ENCODE data around the gene CFAP299. TPM values are rescaled to one million over a fixed set of nuclear protein-coding genes. Genes with fewer than 3 reads are reported as not detected.
"Not testable (repeated sequence)": the region's sequence is repeated elsewhere in the genome, so short reads cannot be mapped to it uniquely, and the experiment has no call there.

Gene CFAP299
- total and polyA plus RNA-seq, 4 experiments from 2014 or later = not detected

GRCh38 chr4:80800719-80801118, 465.2 kb downstream of the CFAP299 start:
- H3K9me3 ChIP-seq (ENCODE audit: control insufficient read depth in 1 of 2, low read length in 2 of 2); intact Hi-C loops (cut with micrococcal nuclease); H3K27me3 Mint-ChIP-seq; H3K36me3 ChIP-seq (ENCODE audit: insufficient read depth, low read length); CTCF ChIA-PET (ENCODE audit: partially characterized antibody); H3K4me3 Mint-ChIP-seq; H3K27ac ChIP-seq (ENCODE audit: low read depth, low read length); H3K27me3 ChIP-seq (ENCODE audit: insufficient read depth, low read length); H3K27ac Mint-ChIP-seq; POLR2A ChIA-PET (ENCODE audit: partially characterized antibody); H3K4me3 ChIP-seq (ENCODE audit: low read length in 2 of 2): not testable (repeated sequence)
- Mint-ChIP-seq H3K4me1 (peaks cover 5 to 11% (median 6%) of the 10 kb centered on the region in 4 donors), H3K9me3 (peaks cover 0 to 26% (median 12%) of the 10 kb centered on the region in 8 donors), H3K36me3 (peaks cover 2 to 11% of the 10 kb centered on the region in 2 donors)
- DNase-seq = peak in 1 of 5 donors; percentile 8
- H3K4me1 ChIP-seq (ENCODE audit: insufficient read depth, low read length) = peaks cover 14% of the 10 kb centered on the region

- Histone ChIP-seq H3K27ac (ENCODE audit: low read depth, low read length) (no peak overlapping the region), H3K27me3 (ENCODE audit: insufficient read depth, low read length) (no peaks in the 10 kb centered on the region), H3K9me3 (ENCODE audit: control insufficient read depth in 1 of 2, low read length in 2 of 2) (no peaks in the 10 kb centered on the region), H3K4me1 (ENCODE audit: insufficient read depth, low read length) (peaks cover 14% of the 10 kb centered on the region), H3K36me3 (ENCODE audit: insufficient read depth, low read length) (no peaks in the 10 kb centered on the region), H3K4me3 (ENCODE audit: low read length in 2 of 2) (no peak overlapping the region)
- Mint-ChIP-seq H3K27ac (no peak overlapping the region), H3K36me3 (peaks cover 0 to 1% of the 10 kb centered on the region in 2 donors), H3K4me3 (no peak overlapping the region), H3K9me3 (peaks cover 0 to 4% (median 2%) of the 10 kb centered on the region in 8 donors), H3K27me3 (no peaks in the 10 kb centered on the region), H3K4me1 (peaks cover 5 to 11% (median 6%) of the 10 kb centered on the region in 4 donors)
- CTCF ChIA-PET (ENCODE audit: partially characterized antibody) = interaction anchor here (0.7 kb wide), 1 partner anchor 11 kb away, joined by 3 read pairs; no protein-coding TSS in a partner anchor
- no peak for DNase-seq
- POLR2A ChIA-PET (ENCODE audit: partially characterized antibody) = no interaction called here
- intact Hi-C loops (cut with micrococcal nuclease) = no loop called here
These were observed 467.8 kb downstream of the CFAP299 start for GRCh38 chr4:80803337-80803736.

- no peak overlapping the region for H3K27ac ChIP-seq (ENCODE audit: low read depth, low read length)
- H3K36me3 Mint-ChIP-seq = no peaks in the 10 kb centered on the region
- no peaks in the 10 kb centered on the region for H3K36me3 ChIP-seq (ENCODE audit: insufficient read depth, low read length)
- H3K9me3 ChIP-seq (ENCODE audit: control insufficient read depth in 1 of 2, low read length in 2 of 2) = no peaks in the 10 kb centered on the region
- H3K27ac Mint-ChIP-seq = no peak overlapping the region
- H3K4me3 ChIP-seq (ENCODE audit: low read length in 2 of 2) = no peak overlapping the region
- DNase-seq = no peak
- POLR2A ChIA-PET (ENCODE audit: partially characterized antibody) = no interaction called here
- CTCF ChIA-PET (ENCODE audit: partially characterized antibody) = no interaction called here
- no peak overlapping the region for H3K4me3 Mint-ChIP-seq
- H3K27me3 ChIP-seq (ENCODE audit: insufficient read depth, low read length) = no peaks in the 10 kb centered on the region
- H3K27me3 Mint-ChIP-seq = no peaks in the 10 kb centered on the region
- H3K4me1 ChIP-seq (ENCODE audit: insufficient read depth, low read length) = peaks cover 13% of the 10 kb centered on the region
- intact Hi-C loops (cut with micrococcal nuclease) = no loop called here
- H3K9me3 Mint-ChIP-seq = no peaks in the 10 kb centered on the region
- peaks cover 4 to 10% (median 4%) of the 10 kb centered on the region in 4 donors for H3K4me1 Mint-ChIP-seq
These were observed 470.9 kb downstream of the CFAP299 start for GRCh38 chr4:80806472-80806871.

- H3K9me3 ChIP-seq (ENCODE audit: control insufficient read depth in 1 of 2, low read length in 2 of 2) = no peaks in the 10 kb centered on the region
- H3K36me3 Mint-ChIP-seq = no peaks in the 10 kb centered on the region
- no peak overlapping the region for H3K4me3 ChIP-seq (ENCODE audit: low read length in 2 of 2)
- no peak for DNase-seq
- H3K36me3 ChIP-seq (ENCODE audit: insufficient read depth, low read length) = no peaks in the 10 kb centered on the region
- H3K27ac ChIP-seq (ENCODE audit: low read depth, low read length) = no peak overlapping the region
- H3K4me3 Mint-ChIP-seq = no peak overlapping the region
- H3K4me1 Mint-ChIP-seq = peaks cover 0 to 1% (median 0%) of the 10 kb centered on the region in 4 donors
- no peaks in the 10 kb centered on the region for H3K4me1 ChIP-seq (ENCODE audit: insufficient read depth, low read length)
- intact Hi-C loops (cut with micrococcal nuclease) = no loop called here
- H3K27me3 ChIP-seq (ENCODE audit: insufficient read depth, low read length) = no peaks in the 10 kb centered on the region
- H3K27ac Mint-ChIP-seq = no peak overlapping the region
- ChIA-PET POLR2A (ENCODE audit: partially characterized antibody) (no interaction called here), CTCF (ENCODE audit: partially characterized antibody) (no interaction called here)
- H3K27me3 Mint-ChIP-seq = peaks cover 1 to 2% of the 10 kb centered on the region in 2 donors
- H3K9me3 Mint-ChIP-seq = peaks cover 0 to 1% (median 0%) of the 10 kb centered on the region in 8 donors
These were observed 473.7 kb downstream of the CFAP299 start for GRCh38 chr4:80809039-80809729.

- H3K9me3 Mint-ChIP-seq = peaks cover 0 to 1% (median 0%) of the 10 kb centered on the region in 8 donors
- H3K4me3 Mint-ChIP-seq = no peak overlapping the region
- Histone ChIP-seq H3K4me1 (ENCODE audit: insufficient read depth, low read length) (no peaks in the 10 kb centered on the region), H3K36me3 (ENCODE audit: insufficient read depth, low read length) (no peaks in the 10 kb centered on the region), H3K27me3 (ENCODE audit: insufficient read depth, low read length) (no peaks in the 10 kb centered on the region), H3K4me3 (ENCODE audit: low read length in 2 of 2) (no peak overlapping the region), H3K9me3 (ENCODE audit: control insufficient read depth in 1 of 2, low read length in 2 of 2) (no peaks in the 10 kb centered on the region), H3K27ac (ENCODE audit: low read depth, low read length) (no peak overlapping the region)
- peaks cover 0 to 1% (median 0%) of the 10 kb centered on the region in 4 donors for H3K4me1 Mint-ChIP-seq
- no peaks in the 10 kb centered on the region for H3K36me3 Mint-ChIP-seq
- ChIA-PET CTCF (ENCODE audit: partially characterized antibody) (interaction anchor here (1.2 kb wide), 2 partner anchors 8 to 40 kb away, joined by 3 to 4 read pairs; no protein-coding TSS in a partner anchor), POLR2A (ENCODE audit: partially characterized antibody) (no interaction called here)
- DNase-seq = no peak
- intact Hi-C loops (cut with micrococcal nuclease) = no loop called here
- H3K27me3 Mint-ChIP-seq = peaks cover 1 to 2% of the 10 kb centered on the region in 2 donors
- no peak overlapping the region for H3K27ac Mint-ChIP-seq
These were observed 475.9 kb downstream of the CFAP299 start for GRCh38 chr4:80811406-80811805.

GRCh38 chr4:80812145-80812544, 476.6 kb downstream of the CFAP299 start:
- no peak for DNase-seq
- peaks cover 0 to 1% (median 0%) of the 10 kb centered on the region in 4 donors for H3K4me1 Mint-ChIP-seq
- Histone ChIP-seq H3K27ac (ENCODE audit: low read depth, low read length) (no peak overlapping the region), H3K4me1 (ENCODE audit: insufficient read depth, low read length) (no peaks in the 10 kb centered on the region), H3K36me3 (ENCODE audit: insufficient read depth, low read length) (no peaks in the 10 kb centered on the region), H3K27me3 (ENCODE audit: insufficient read depth, low read length) (no peaks in the 10 kb centered on the region), H3K9me3 (ENCODE audit: control insufficient read depth in 1 of 2, low read length in 2 of 2) (no peaks in the 10 kb centered on the region), H3K4me3 (ENCODE audit: low read length in 2 of 2) (no peak overlapping the region)
- POLR2A ChIA-PET (ENCODE audit: partially characterized antibody) = no interaction called here
- no peak overlapping the region for H3K27ac Mint-ChIP-seq
- CTCF ChIA-PET (ENCODE audit: partially characterized antibody) = interaction anchor here (1.2 kb wide), 2 partner anchors 8 to 39 kb away, joined by 3 to 4 read pairs; no protein-coding TSS in a partner anchor
- H3K4me3 Mint-ChIP-seq = no peak overlapping the region
- H3K36me3 Mint-ChIP-seq = no peaks in the 10 kb centered on the region
- H3K27me3 Mint-ChIP-seq = peaks cover 1 to 2% of the 10 kb centered on the region in 2 donors
- H3K9me3 Mint-ChIP-seq = peaks cover 0 to 1% (median 0%) of the 10 kb centered on the region in 8 donors
- intact Hi-C loops (cut with micrococcal nuclease) = no loop called here

- no peak overlapping the region for H3K4me3 ChIP-seq (ENCODE audit: low read length in 2 of 2)
- Mint-ChIP-seq H3K9me3 (peaks cover 0 to 1% (median 0%) of the 10 kb centered on the region in 8 donors), H3K27me3 (peaks cover 1 to 2% of the 10 kb centered on the region in 2 donors), H3K4me1 (peaks cover 0 to 1% (median 0%) of the 10 kb centered on the region in 4 donors), H3K36me3 (no peaks in the 10 kb centered on the region), H3K4me3 (no peak overlapping the region), H3K27ac (no peak overlapping the region)
- no peaks in the 10 kb centered on the region for H3K36me3 ChIP-seq (ENCODE audit: insufficient read depth, low read length)
- ChIA-PET CTCF (ENCODE audit: partially characterized antibody) (interaction anchor here (1.1 kb wide), 1 partner anchor 9 kb away, joined by 3 read pairs; no protein-coding TSS in a partner anchor), POLR2A (ENCODE audit: partially characterized antibody) (no interaction called here)
- DNase-seq = no peak
- no peaks in the 10 kb centered on the region for H3K4me1 ChIP-seq (ENCODE audit: insufficient read depth, low read length)
- intact Hi-C loops (cut with micrococcal nuclease) = no loop called here
- no peaks in the 10 kb centered on the region for H3K27me3 ChIP-seq (ENCODE audit: insufficient read depth, low read length)
- H3K9me3 ChIP-seq (ENCODE audit: control insufficient read depth in 1 of 2, low read length in 2 of 2) = no peaks in the 10 kb centered on the region
- H3K27ac ChIP-seq (ENCODE audit: low read depth, low read length) = no peak overlapping the region
These were observed 478.7 kb downstream of the CFAP299 start for GRCh38 chr4:80814266-80814665.

Measured in CD4-positive, alpha-beta memory T cell (primary cell).